Panc1 (cell line): ENCODE data around the gene CNPY4.

ENCODE experiments used
- SIN3A ChIP-seq: IDR thresholded peaks from 2 replicates; pipeline ENCODE4 v1.6.1; 2012; ENCODE audit warnings: low read depth, mild to moderate bottlenecking, low read length, moderate library complexity, borderline replicate concordance; ENCODE audit not compliant: insufficient read depth
- TF ChIP-seq, protein P1 (sequence below): fragments of 450-650 bp; IDR thresholded peaks from 2 replicates; pipeline ENCODE4 v1.5.1; 2017; ENCODE audit warnings: mild to moderate bottlenecking
- TF ChIP-seq, protein P2 (sequence below), 2 experiments: IDR thresholded peaks; 2 replicates each; pipeline ENCODE4 v1.6.1; 2011 to 2012; ENCODE audit warnings: low read depth in 2 of 2, control low read depth in 1 of 2, low read length in 1 of 2, mild to moderate bottlenecking in 1 of 2, moderate library complexity in 1 of 2; ENCODE audit not compliant: insufficient read depth in 1 of 2

DNA sequence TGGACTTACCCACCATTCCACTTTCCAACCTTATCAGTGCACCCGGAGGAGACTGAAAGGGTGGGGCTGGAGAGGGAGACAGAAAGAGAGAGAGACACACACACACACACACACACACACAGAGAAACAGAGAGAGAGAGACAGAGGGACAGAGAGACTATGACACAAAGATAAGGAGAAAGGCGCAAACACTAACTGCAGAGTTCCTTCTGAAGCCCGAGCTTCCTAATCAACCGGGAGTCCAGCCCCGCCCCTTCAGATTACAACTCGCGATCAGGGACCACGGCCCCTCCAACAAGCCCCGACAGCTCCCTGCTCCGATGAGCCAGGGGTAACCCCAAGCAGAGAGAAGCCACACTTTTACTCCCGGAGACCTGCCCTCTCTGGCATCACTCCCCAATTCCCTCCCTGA, 48.5 kb downstream of the CNPY4 start:
- TF ChIP-seq, protein P1, sequence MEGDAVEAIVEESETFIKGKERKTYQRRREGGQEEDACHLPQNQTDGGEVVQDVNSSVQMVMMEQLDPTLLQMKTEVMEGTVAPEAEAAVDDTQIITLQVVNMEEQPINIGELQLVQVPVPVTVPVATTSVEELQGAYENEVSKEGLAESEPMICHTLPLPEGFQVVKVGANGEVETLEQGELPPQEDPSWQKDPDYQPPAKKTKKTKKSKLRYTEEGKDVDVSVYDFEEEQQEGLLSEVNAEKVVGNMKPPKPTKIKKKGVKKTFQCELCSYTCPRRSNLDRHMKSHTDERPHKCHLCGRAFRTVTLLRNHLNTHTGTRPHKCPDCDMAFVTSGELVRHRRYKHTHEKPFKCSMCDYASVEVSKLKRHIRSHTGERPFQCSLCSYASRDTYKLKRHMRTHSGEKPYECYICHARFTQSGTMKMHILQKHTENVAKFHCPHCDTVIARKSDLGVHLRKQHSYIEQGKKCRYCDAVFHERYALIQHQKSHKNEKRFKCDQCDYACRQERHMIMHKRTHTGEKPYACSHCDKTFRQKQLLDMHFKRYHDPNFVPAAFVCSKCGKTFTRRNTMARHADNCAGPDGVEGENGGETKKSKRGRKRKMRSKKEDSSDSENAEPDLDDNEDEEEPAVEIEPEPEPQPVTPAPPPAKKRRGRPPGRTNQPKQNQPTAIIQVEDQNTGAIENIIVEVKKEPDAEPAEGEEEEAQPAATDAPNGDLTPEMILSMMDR: no peak
- TF ChIP-seq, protein P2, sequence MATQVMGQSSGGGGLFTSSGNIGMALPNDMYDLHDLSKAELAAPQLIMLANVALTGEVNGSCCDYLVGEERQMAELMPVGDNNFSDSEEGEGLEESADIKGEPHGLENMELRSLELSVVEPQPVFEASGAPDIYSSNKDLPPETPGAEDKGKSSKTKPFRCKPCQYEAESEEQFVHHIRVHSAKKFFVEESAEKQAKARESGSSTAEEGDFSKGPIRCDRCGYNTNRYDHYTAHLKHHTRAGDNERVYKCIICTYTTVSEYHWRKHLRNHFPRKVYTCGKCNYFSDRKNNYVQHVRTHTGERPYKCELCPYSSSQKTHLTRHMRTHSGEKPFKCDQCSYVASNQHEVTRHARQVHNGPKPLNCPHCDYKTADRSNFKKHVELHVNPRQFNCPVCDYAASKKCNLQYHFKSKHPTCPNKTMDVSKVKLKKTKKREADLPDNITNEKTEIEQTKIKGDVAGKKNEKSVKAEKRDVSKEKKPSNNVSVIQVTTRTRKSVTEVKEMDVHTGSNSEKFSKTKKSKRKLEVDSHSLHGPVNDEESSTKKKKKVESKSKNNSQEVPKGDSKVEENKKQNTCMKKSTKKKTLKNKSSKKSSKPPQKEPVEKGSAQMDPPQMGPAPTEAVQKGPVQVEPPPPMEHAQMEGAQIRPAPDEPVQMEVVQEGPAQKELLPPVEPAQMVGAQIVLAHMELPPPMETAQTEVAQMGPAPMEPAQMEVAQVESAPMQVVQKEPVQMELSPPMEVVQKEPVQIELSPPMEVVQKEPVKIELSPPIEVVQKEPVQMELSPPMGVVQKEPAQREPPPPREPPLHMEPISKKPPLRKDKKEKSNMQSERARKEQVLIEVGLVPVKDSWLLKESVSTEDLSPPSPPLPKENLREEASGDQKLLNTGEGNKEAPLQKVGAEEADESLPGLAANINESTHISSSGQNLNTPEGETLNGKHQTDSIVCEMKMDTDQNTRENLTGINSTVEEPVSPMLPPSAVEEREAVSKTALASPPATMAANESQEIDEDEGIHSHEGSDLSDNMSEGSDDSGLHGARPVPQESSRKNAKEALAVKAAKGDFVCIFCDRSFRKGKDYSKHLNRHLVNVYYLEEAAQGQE (IDR thresholded peaks at IDR 0.05; ENCODE audit: insufficient read depth in 1 of 2, low read depth in 2 of 2, low read length in 1 of 2): no peak
- no peak for TF ChIP-seq SIN3A
